ENCODE data around the gene PRICKLE4. TPM values are rescaled to one million over a fixed set of nuclear protein-coding genes. Genes with fewer than 3 reads are reported as not detected.
A peak's percentile ranks its signal among the peaks of the same experiment; 100 is the strongest.

The PRICKLE4 gene
- total RNA-seq, 1 experiment from 2014 or later: 2.9 TPM

DNA sequence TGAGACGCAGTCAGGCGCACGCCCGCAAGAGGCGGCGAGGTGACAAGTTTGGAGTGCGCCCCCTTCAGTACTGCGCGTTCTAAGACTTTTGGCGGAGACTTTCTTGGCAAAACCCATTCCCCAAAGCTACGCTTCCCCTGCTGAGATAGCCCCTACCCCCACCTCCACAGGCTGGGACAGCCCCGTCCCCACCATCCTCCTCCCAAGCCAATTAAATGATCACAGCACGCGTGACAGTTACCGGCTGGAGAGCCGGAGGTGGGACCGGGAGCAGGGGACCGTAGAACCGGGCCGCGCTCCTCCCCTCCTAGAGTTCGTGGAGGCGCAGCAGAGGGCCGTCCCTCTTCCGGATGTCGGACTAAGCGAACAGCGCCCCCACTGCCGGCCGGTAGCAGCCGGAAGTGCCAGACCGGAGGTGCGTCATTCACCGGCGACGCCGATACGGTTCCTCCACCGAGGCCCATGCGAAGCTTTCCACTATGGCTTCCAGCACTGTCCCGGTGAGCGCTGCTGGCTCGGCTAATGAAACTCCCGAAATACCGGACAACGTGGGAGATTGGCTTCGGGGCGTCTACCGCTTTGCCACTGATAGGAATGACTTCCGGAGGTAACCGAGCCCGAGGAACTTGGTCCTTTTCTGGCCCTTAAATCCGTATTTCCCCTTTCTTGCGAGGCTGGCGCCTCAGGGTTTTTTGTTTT lies 6.8 kb downstream of the PRICKLE4 start, which contains the start of gene TOMM6 (continued):
- TF ChIP-seq YY1 (IDR thresholded peaks at IDR 0.05; ENCODE audit: extremely low read depth, insufficient replicate concordance, low read depth, low read length): peak; percentile 94
- TF ChIP-seq POLR2AphosphoS5 (IDR thresholded peaks at IDR 0.05; ENCODE audit: low read depth, low read length): peak; percentile 94
- peak; percentile 92 for TF ChIP-seq POLR2A (IDR thresholded peaks at IDR 0.05; ENCODE audit: borderline replicate concordance, extremely low read depth, insufficient read depth, insufficient read length)
- TF ChIP-seq ZFX (IDR thresholded peaks at IDR 0.05): peak; percentile 66
- TF ChIP-seq FOSL1 (IDR thresholded peaks at IDR 0.05; ENCODE audit: low read depth): no peak

DNA sequence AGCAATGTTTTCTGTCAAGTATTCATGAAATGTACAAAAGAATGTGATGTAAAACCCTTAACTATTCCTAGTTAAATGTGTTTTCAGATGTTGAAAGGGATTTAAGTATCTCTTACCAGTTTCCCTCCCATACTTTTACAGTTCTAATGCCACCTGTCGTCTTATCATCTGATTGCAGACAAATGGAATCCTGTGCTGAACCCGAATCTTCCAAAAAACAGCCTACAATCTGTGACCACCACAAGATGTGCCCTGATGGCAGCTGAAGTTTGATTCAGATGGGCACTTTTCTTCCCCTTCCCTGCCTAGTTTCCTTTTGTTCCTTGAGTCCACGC lies 8.8 kb downstream of the PRICKLE4 start:
- intact Hi-C loops (cut with micrococcal nuclease): loop anchor here (5.0 to 10.0 kb wide), 3 partner anchors 148 to 425 kb away; partner anchors contain the start of gene MRPS10
- peak overlapping the region; percentile 87 for H3K4me2 ChIP-seq (ENCODE audit: low read length)

DNA sequence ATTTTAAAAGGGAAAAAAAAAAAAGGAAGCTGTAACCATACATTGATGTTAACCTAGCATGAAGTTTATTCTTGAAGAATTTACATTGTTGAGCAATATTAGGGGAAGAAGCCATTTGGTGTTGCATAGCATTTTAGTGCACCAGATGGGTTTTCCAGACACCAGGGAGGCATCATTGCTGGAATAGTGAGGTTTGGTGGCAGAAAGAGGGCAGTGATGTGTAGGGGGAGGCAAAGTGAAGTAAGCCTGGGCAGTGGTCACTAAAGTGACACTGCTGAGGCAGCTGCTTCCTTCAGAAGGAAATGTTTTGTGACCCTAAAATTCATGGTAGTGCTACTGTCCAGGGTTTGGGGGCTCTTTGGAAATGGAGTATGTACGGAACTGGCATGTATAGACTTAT lies 9.5 kb downstream of the PRICKLE4 start:
- H3K9ac ChIP-seq (ENCODE audit: low read length): no peak overlapping the region
- H2AFZ ChIP-seq (ENCODE audit: low read depth, low read length, poor library complexity, severe bottlenecking): no peak overlapping the region
- no peak for DNase-seq (ENCODE audit: low read depth, low spot score)
- H4K20me1 ChIP-seq (ENCODE audit: insufficient read depth): no peaks in the 10 kb centered on the region
- no peak for ATAC-seq
- ChIA-PET POLR2A (interaction anchor here (1.3 kb wide), 1 partner anchor 11 kb away, joined by 3 read pairs; no protein-coding TSS in a partner anchor), RAD21 (ENCODE audit: low non-redundant PET in 1 of 2, low total read pairs in 2 of 2, uncharacterized antibody in 2 of 2, unreplicated experiment in 2 of 2) (no interaction called here), CTCF (no interaction called here)
- H3K4me3 ChIP-seq (replicated peaks in 1 of 2; ENCODE audit: low read depth in 1 of 2, low read length in 2 of 2): no peak overlapping the region
- no peaks in the 10 kb centered on the region for H3K27me3 ChIP-seq (ENCODE audit: insufficient read depth, low read length)
- H3K27ac ChIP-seq (ENCODE audit: low read depth, low read length): no peak overlapping the region
- no TSS peak for BruUV-seq (replicated peaks)
- no peaks in the 10 kb centered on the region for H3K9me3 ChIP-seq (ENCODE audit: control insufficient read depth in 1 of 2, insufficient read depth in 1 of 2, low read depth in 1 of 2, low read length in 2 of 2)
- H3K4me1 ChIP-seq (ENCODE audit: control insufficient read depth in 1 of 2, insufficient read depth in 2 of 2, low read length in 2 of 2): peaks cover 5 to 16% of the 10 kb centered on the region in 2 experiments; a peak in 2 of 4 replicates
- no peaks in the 10 kb centered on the region for H3K9me2 ChIP-seq (ENCODE audit: insufficient read depth)
- H3K4me2 ChIP-seq (ENCODE audit: low read length): no peak overlapping the region
- intact Hi-C loops (cut with micrococcal nuclease): no loop called here
- H3K36me3 ChIP-seq (ENCODE audit: control insufficient read depth in 1 of 2, insufficient read depth in 2 of 2, low read length in 2 of 2): peaks cover 25 to 29% of the 10 kb centered on the region in 2 experiments
- H3K79me2 ChIP-seq (ENCODE audit: insufficient read depth, low read length): peaks cover 30% of the 10 kb centered on the region
- TF ChIP-seq, protein P1, sequence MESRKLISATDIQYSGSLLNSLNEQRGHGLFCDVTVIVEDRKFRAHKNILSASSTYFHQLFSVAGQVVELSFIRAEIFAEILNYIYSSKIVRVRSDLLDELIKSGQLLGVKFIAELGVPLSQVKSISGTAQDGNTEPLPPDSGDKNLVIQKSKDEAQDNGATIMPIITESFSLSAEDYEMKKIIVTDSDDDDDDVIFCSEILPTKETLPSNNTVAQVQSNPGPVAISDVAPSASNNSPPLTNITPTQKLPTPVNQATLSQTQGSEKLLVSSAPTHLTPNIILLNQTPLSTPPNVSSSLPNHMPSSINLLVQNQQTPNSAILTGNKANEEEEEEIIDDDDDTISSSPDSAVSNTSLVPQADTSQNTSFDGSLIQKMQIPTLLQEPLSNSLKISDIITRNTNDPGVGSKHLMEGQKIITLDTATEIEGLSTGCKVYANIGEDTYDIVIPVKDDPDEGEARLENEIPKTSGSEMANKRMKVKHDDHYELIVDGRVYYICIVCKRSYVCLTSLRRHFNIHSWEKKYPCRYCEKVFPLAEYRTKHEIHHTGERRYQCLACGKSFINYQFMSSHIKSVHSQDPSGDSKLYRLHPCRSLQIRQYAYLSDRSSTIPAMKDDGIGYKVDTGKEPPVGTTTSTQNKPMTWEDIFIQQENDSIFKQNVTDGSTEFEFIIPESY (IDR thresholded peaks at IDR 0.05; ENCODE audit: extremely low read depth, insufficient replicate concordance, low read length): no peak
- TF ChIP-seq, protein P2, sequence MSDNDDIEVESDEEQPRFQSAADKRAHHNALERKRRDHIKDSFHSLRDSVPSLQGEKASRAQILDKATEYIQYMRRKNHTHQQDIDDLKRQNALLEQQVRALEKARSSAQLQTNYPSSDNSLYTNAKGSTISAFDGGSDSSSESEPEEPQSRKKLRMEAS (IDR thresholded peaks at IDR 0.05): no peak
- no peak for TF ChIP-seq TCF7L2 (IDR thresholded peaks at IDR 0.05; ENCODE audit: borderline replicate concordance, extremely low read depth, insufficient read depth, insufficient read length)
- no peak for TF ChIP-seq FOSL1 (IDR thresholded peaks at IDR 0.05; ENCODE audit: low read depth)
- no peak for TF ChIP-seq SIN3A (IDR thresholded peaks at IDR 0.05; ENCODE audit: low read depth)
- no peak for TF ChIP-seq EZH2 (IDR thresholded peaks at IDR 0.05)
- TF ChIP-seq ELF1 (IDR thresholded peaks at IDR 0.05; ENCODE audit: borderline replicate concordance, low read depth): no peak
- no peak for TF ChIP-seq POLR2A (IDR thresholded peaks at IDR 0.05; ENCODE audit: borderline replicate concordance, extremely low read depth, insufficient read depth, insufficient read length)

More for the DNA sequence above, 8.8 kb downstream of the PRICKLE4 start:
- H3K4me3 ChIP-seq (replicated peaks in 1 of 2; ENCODE audit: low read depth in 1 of 2, low read length in 2 of 2): peak overlapping the region in 1 of 2 experiments; percentile 98; a peak in 1 of 4 replicates
- peaks cover 30% of the 10 kb centered on the region for H3K79me2 ChIP-seq (ENCODE audit: insufficient read depth, low read length)
- ChIA-PET RAD21 (ENCODE audit: low non-redundant PET in 1 of 2, low total read pairs in 2 of 2, uncharacterized antibody in 2 of 2, unreplicated experiment in 2 of 2) (no interaction called here), POLR2A (interaction anchor here (2.6 kb wide), 1 partner anchor 256 kb away, joined by 10 read pairs; no protein-coding TSS in a partner anchor), CTCF (no interaction called here)
- H3K9me2 ChIP-seq (ENCODE audit: insufficient read depth): no peaks in the 10 kb centered on the region
- H3K27ac ChIP-seq (ENCODE audit: low read depth, low read length): no peak overlapping the region
- H4K20me1 ChIP-seq (ENCODE audit: insufficient read depth): no peaks in the 10 kb centered on the region
- ATAC-seq (no peak), DNase-seq (ENCODE audit: low read depth, low spot score) (no peak)
- H3K9me3 ChIP-seq (ENCODE audit: control insufficient read depth in 1 of 2, insufficient read depth in 1 of 2, low read depth in 1 of 2, low read length in 2 of 2): no peaks in the 10 kb centered on the region
- peaks cover 5 to 16% of the 10 kb centered on the region in 2 experiments; a peak in 2 of 4 replicates for H3K4me1 ChIP-seq (ENCODE audit: control insufficient read depth in 1 of 2, insufficient read depth in 2 of 2, low read length in 2 of 2)
- H2AFZ ChIP-seq (ENCODE audit: low read depth, low read length, poor library complexity, severe bottlenecking): no peak overlapping the region
- no peaks in the 10 kb centered on the region for H3K27me3 ChIP-seq (ENCODE audit: insufficient read depth, low read length)
- TF ChIP-seq YY1 (IDR thresholded peaks at IDR 0.05; ENCODE audit: extremely low read depth, insufficient replicate concordance, low read depth, low read length) (no peak), ELF1 (IDR thresholded peaks at IDR 0.05; ENCODE audit: borderline replicate concordance, low read depth) (no peak), ZNF274 (IDR thresholded peaks at IDR 0.05; ENCODE audit: low read depth, low read length) (no peak), CBX3 (IDR thresholded peaks at IDR 0.05; ENCODE audit: low read depth) (no peak), SRF (IDR thresholded peaks at IDR 0.05; ENCODE audit: low read depth) (no peak)
- BruUV-seq (replicated peaks): no TSS peak
- H3K36me3 ChIP-seq (ENCODE audit: control insufficient read depth in 1 of 2, insufficient read depth in 2 of 2, low read length in 2 of 2): peaks cover 25 to 26% of the 10 kb centered on the region in 2 experiments
- H3K9ac ChIP-seq (ENCODE audit: low read length): no peak overlapping the region

Measured in HCT116 (cell line).